GM12892 (cell line): ENCODE measurements around the gene DNAH6.

Experiments
- DNase-seq: peaks from one replicate; pipeline ENCODE4 v3.0.0; 2011; ENCODE audit not compliant: insufficient read length
- FAIRE-seq: peaks from 2 replicates; lab custom pipeline; 2011; peaks lifted over from hg19 to GRCh38; lab: Jason Lieb, UNC
- POLR2A ChIP-seq: IDR thresholded peaks from 2 replicates; pipeline ENCODE4 v1.6.1; 2011; ENCODE audit warnings: low read depth, low read length, control low read depth
- POLR2AphosphoS5 ChIP-seq: IDR thresholded peaks from 2 replicates; pipeline ENCODE4 v1.6.1; 2011; ENCODE audit warnings: low read depth, low read length, control low read depth
- TAF1 ChIP-seq: IDR thresholded peaks from 2 replicates; pipeline ENCODE4 v1.6.1; 2011; ENCODE audit warnings: low read depth, mild to moderate bottlenecking, control low read depth, low read length, borderline replicate concordance

Gene DNAH6

DNA sequence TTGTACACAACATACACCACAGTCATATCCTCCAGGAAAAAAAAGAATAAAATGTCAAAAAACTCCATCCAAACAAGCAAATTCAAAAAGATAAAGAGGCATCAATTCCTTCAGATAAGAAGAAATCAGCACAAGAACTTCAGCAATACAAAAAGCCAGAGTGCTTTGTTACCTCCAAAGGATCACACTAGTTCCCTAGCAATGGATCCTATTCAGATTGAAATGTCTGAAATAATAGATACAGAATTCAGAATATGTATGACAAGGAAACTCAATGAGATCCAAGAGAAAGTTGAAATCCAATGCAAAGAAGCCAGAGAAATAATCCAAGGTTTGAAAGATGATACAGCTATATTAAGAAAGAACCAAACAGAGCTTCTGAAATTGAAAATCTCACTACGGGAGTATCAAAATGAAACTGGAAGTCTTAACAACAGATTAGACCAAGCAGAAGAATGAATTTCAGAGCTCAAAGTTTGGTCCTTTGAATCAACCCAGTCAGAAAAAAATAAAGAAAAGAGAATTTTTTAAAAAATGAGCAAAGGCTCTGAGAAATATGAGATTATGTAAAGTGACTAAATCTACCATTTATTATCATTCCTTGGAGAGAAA is 284.0 kb downstream of the DNAH6 start:
- TF ChIP-seq POLR2AphosphoS5: no peak
- TF ChIP-seq POLR2A: no peak
- FAIRE-seq (no peak), DNase-seq (no peak)

DNA sequence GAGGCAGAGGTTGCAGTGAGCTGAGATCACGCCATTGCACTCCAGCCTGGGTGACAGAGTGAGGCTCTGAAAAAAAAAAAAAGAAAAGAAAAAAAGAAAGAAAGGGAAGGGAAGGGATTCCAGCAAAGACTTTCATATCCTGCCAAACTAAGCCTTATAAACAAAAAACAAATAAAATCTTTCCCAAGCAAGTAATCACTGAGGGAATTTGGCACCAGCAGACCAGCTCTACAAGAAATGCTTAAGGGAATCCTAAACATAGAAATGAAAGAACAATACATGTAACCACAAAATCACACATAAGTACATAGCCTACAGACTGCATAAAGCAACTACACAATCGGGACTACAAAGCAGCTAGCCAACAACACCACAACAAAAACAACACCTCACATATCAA is 285.5 kb downstream of the DNAH6 start:
- TF ChIP-seq TAF1 (no peak), POLR2AphosphoS5 (no peak), POLR2A (no peak)
- DNase-seq: no peak
- FAIRE-seq: no peak

DNA sequence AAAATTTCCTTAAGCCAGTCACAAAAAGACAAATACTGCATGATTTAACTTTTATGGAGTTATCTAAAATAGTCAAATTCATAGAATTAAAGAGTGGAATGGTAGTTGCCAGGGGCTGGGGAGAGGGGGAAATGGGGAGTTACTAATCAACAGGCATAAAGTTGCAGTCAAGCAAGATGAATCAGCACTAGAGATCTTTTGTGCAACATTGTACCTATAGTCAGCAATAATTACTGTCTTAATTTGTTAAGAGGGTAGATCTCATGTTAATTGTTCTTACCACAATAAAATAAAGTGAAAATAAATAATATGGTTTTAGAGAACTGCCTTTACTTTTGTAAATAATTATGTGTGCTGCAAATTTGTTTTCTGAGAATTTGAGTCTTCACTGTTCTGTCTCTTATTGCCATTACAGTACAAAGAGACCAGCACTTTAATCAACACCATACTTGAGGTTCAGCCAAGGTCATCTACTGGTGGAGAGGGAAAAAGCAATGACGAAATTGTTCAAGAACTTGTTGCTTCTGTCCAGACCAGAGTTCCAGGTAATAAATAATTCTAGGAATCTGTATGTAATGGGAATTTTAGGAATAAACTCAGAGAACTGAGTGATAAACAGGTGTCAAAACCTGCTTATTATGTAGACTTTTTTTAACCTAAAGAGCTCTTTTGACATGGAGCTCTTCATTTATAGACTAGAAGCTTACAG is 289.1 kb downstream of the DNAH6 start:
- no peak for DNase-seq

DNA sequence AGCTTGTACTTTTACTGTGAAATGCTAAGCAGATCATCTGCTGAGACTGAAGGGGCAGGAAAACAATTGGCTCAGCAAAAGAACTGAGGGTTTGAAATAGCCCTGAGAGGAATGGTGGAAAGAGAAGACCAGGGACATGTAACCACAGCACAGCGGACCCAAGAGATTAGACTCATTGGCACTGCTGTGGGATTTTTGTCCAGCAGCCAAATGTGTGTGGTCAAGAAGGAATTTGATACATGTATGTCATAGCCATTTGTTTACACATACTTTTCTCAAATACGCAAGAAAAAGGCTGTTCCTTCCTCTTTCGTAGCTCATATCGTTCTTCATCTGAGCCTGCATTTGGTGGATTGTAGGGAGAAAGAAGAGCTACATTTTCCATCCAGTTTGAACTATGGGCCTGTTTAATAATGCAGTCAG is 290.8 kb downstream of the DNAH6 start:
- DNase-seq (no peak), FAIRE-seq (no peak)
- no peak for TF ChIP-seq POLR2A
- TF ChIP-seq POLR2AphosphoS5: no peak
- TF ChIP-seq TAF1: no peak

More for the DNA sequence above, 289.1 kb downstream of the DNAH6 start:
- FAIRE-seq: no peak
- TF ChIP-seq POLR2A (no peak), POLR2AphosphoS5 (no peak), TAF1 (no peak)

DNA sequence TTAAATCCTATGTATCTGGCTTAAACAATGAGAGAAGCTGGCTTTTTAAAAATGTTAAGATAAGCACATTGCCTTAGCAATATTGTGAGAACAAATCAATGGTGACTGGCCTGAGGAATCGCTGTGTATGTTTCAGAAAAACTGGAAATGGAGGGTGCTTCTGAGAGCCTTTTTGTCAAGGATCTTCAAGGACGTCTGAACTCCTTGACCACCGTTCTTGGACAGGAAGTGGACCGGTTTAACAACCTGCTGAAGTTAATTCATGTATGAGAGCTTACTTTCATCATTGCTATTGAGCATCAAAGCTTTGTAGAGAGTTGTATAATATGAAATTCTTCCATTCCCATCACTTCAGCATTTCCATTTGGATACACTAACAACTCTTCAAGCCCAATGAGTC is 292.0 kb downstream of the DNAH6 start:
- FAIRE-seq (no peak), DNase-seq (no peak)
- TF ChIP-seq POLR2A: no peak
- TF ChIP-seq TAF1: no peak
- no peak for TF ChIP-seq POLR2AphosphoS5

DNA sequence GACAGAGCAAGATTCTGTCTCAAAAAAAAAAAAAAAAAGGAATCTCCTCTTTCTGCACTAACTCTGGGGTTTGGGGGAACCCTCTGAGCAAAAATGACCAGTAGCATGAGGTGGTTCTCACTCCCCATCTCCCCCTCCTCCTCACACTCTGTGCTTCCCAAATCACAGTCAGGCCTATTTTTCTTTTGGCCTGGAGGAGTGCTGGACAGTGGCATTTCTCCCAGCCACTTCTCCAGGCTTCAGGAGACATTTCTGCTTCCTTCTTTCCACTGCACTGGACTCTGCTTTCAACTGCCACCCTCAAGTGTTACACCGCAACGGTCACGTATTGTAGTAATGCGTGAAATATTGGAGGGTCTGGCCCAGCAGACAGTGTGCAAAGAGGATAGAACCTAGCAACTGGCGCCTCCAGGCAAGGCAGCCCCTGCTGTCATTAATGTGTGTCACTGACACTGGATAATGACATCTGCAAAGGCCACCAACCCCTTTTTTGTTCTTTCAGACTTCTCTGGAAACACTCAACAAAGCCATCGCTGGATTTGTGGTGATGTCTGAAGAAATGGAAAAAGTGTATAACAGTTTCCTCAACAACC is 295.6 kb downstream of the DNAH6 start:
- DNase-seq (no peak), FAIRE-seq (no peak)
- TF ChIP-seq POLR2AphosphoS5 (no peak), POLR2A (no peak), TAF1 (no peak)

DNA sequence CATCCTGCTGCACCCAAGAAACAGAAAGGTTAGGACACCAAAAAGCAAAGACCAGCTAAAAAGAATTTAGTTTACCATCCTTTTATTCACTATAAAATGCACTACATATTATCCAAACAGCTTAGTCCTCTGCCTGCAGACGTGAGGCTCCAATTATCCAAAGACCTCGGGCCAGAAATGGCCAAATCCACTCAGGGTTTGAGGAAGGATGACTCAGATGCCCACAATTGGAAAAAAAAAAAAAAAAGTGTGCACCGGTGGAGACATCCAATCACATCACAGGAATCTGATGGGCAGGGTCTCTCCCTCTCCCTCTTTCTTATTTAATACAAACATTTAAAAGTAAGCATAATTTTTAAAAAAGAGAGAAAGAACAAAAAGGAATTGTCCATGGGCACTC is 298.8 kb downstream of the DNAH6 start:
- DNase-seq (no peak), FAIRE-seq (no peak)
- no peak for TF ChIP-seq TAF1

DNA sequence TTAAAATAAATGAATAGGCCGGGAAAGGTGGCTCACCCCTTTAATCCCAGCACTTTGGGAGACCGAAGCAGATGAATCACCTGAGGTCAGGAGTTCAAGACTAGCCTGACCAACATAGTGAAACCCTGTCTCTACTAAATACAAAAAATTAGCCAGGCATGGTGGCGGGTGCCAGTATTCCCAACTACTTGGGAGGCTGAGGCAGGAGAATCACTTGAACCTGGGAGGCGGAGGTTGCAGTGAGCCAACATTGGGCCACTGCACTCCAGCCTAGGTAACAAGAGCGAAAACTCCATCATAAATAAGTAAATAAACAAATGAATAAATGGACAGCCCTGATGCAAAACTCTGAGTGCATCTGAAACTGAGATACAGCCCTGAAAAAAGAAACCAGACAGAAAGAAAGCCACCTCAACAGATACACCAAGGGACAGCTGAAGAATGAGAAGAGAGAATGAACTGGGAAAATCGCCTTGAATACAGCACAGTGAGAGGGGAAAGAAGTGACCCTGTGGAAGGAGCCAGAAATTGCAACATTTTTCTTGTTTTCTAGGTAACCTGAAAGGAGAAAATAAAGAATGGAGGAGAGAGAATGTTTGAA is 300.2 kb downstream of the DNAH6 start:
- no peak for DNase-seq
- peak; percentile 60 for FAIRE-seq
- no peak for TF ChIP-seq POLR2A
- TF ChIP-seq POLR2AphosphoS5: no peak
- no peak for TF ChIP-seq TAF1

DNA sequence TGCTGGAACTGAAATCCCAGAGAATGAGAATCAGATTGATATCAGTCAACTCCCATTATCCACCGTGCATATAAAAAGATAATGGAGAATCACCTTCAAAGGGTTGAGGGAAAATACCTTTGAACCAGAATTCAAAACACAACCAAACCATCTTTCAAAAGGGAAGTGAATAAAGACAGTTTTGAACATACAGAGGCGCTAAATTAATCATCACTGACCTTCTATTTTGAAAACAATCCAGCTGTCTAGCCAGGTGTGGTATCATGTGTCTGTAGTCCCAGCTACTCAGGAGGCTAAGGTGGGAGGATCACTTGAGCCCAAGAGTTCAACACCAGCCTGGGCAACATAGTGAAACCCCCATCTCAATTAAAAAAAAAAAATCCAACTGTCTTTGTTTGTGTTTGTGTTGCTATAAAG is 300.9 kb downstream of the DNAH6 start:
- DNase-seq: no peak
- peak; percentile 90 for FAIRE-seq
- TF ChIP-seq POLR2AphosphoS5 (no peak), TAF1 (no peak)

DNA sequence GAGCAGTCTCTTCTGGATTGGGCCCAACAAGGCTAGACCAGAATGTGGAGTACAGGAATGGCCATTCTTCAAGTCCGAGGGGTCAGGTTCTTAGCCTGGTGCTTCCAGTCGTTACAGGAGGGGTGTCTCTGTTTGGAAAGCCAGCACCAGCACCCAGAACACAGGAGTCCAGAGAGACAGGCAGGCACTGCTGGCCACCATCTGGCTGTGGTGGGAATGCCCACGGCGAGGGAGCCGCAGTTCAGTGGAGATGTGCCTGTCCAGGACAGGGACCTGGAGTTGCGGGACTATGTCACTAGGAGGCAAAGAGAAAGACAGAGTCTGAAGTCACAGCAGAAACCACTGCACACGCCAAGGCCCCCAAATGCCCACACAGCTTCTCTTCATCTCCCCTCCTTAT is 305.5 kb downstream of the DNAH6 start:
- DNase-seq (no peak), FAIRE-seq (no peak)
- no peak for TF ChIP-seq POLR2A
- TF ChIP-seq TAF1: no peak
- no peak for TF ChIP-seq POLR2AphosphoS5

DNA sequence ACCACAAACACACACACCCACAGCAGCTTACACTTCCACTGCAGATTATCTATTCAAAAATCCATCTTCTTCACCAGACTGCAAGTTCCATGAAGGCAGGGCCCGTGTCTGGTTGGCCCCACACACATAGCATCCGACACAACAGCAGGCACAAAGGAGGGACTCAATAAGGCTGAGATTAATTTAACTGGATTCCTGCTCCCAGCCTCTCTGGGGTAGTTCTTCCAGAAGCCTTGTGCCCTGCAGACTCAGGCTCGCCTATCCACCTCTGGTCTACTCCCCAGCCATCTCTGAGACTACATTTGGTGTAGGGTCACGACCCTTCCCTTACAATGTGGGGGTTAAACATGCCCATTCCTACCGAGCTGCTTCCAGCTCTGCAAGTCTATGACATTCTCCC is 306.9 kb downstream of the DNAH6 start:
- no peak for TF ChIP-seq POLR2AphosphoS5
- TF ChIP-seq TAF1: no peak
- TF ChIP-seq POLR2A: no peak
- DNase-seq (no peak), FAIRE-seq (no peak)

DNA sequence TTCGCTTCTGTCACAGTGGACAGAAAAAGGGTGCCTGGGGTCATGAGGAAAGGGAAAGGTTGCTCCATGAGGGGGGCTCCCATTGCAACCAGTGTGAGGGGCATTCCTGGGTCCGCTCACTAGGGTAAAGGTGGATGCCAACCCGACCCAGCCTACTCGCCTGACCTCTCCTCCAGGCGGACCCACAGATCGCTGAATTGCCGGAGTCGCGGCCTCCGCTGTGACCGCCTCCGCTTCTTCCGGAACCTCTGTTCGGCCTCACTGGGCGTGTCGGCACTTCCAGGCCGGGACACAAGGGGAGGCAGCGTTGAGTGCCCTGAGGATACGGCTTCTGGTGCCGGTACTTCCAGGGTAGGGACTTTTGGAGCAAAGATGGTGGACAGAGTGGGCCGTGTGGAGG is 307.5 kb downstream of the DNAH6 start:
- FAIRE-seq (no peak), DNase-seq (no peak)
- TF ChIP-seq TAF1 (no peak), POLR2A (no peak), POLR2AphosphoS5 (no peak)
